SK-N-SH (cell line): ENCODE measurements around the gene GPR179. TPM values are rescaled to one million over a fixed set of nuclear protein-coding genes. Genes with fewer than 3 reads are reported as not detected.
A peak's percentile ranks its signal among the peaks of the same experiment; 100 is the strongest.

ENCODE experiments used
- CTCF ChIA-PET: fragments of 300-600, 350-600 bp; formaldehyde crosslinking; extraction: SDS; loops from one replicate; lab custom pipeline; 2021; lab: Yijun Ruan, JAX
- POLR2A ChIA-PET: fragments of 350-600 bp; sonication (Branson Sonifier 250); formaldehyde crosslinking; extraction: SDS; loops from one replicate; lab custom pipeline; 2020; ENCODE audit warnings: antibody characterized with exemption, inconsistent platforms; lab: Yijun Ruan, JAX
- DNase-seq: peaks from one replicate; pipeline ENCODE4 v3.0.0; 2012
- H2AFZ ChIP-seq: fragments of 200-600 bp; sonication (generic); 2 replicates; pipeline ENCODE4 v1.8.1; 2016; ENCODE audit warnings: antibody characterized with exemption, mild to moderate bottlenecking, low read depth
- H3F3A ChIP-seq: fragments of 200-600 bp; sonication (generic); replicated peaks from 2 replicates; pipeline ENCODE3; 2016; ENCODE audit warnings: antibody characterized with exemption, mild to moderate bottlenecking; ENCODE audit not compliant: insufficient read depth
- H3K27ac ChIP-seq, 2 experiments: fragments of 200-500 bp in 1 of 2; fragments of 200-600 bp in 1 of 2; sonication (Bioruptor generic) in 1 of 2; sonication (generic), shearing (Covaris generic) in 1 of 2; 2 replicates each; pipeline versions ENCODE4 v1.5.1 to v1.6.1; 2014 to 2016; ENCODE audit warnings: low read depth in 2 of 2, inconsistent platforms in 1 of 2, low read length in 1 of 2, mild to moderate bottlenecking in 1 of 2, mixed read lengths in 1 of 2
- H3K27me3 ChIP-seq: fragments of 200-600 bp; sonication (generic), shearing (Covaris generic); 2 replicates; pipeline ENCODE4 v1.6.1; 2016; ENCODE audit warnings: mixed run types; ENCODE audit not compliant: insufficient read depth
- H3K36me3 ChIP-seq, 2 experiments: fragments of 200-500 bp in 1 of 2; fragments of 200-600 bp in 1 of 2; sonication (Bioruptor generic) in 1 of 2; sonication (generic) in 1 of 2; replicated peaks in 1 of 2; 2 replicates each; pipeline versions ENCODE3 to v1.5.1; 2014 to 2016; ENCODE audit warnings: low read length in 1 of 2, mild to moderate bottlenecking in 1 of 2; ENCODE audit not compliant: insufficient read depth in 2 of 2, control insufficient read depth in 1 of 2
- H3K4me1 ChIP-seq, 2 experiments: fragments of 200-500 bp in 1 of 2; fragments of 200-600 bp in 1 of 2; sonication (Bioruptor generic) in 1 of 2; sonication (generic), shearing (Covaris generic) in 1 of 2; 2 replicates each; pipeline versions ENCODE4 v1.5.1 to v1.6.1; 2014 to 2016; ENCODE audit warnings: low read depth in 1 of 2, low read length in 1 of 2, mixed run types in 1 of 2; ENCODE audit not compliant: insufficient read depth in 2 of 2, control insufficient read depth in 1 of 2
- H3K4me2 ChIP-seq: fragments of 200-600 bp; sonication (generic), shearing (Covaris generic); 2 replicates; pipeline ENCODE4 v1.6.1; 2017; ENCODE audit warnings: mixed run types
- H3K4me3 ChIP-seq, 2 experiments: fragments of 200-500 bp in 1 of 2; fragments of 200-600 bp in 1 of 2; sonication (Bioruptor generic) in 1 of 2; sonication (generic), shearing (Covaris generic) in 1 of 2; 2 replicates each; pipeline versions ENCODE4 v1.5.1 to v1.8.1; 2014 to 2016; ENCODE audit warnings: low read depth in 2 of 2, inconsistent platforms in 1 of 2, low read length in 1 of 2, mild to moderate bottlenecking in 1 of 2, mixed read lengths in 1 of 2, moderate library complexity in 1 of 2
- H3K79me2 ChIP-seq: fragments of 200-600 bp; sonication (generic); 2 replicates; pipeline ENCODE4 v1.8.1; 2017; ENCODE audit warnings: mild to moderate bottlenecking; ENCODE audit not compliant: insufficient read depth
- H3K9ac ChIP-seq: fragments of 200-600 bp; sonication (generic); 2 replicates; pipeline ENCODE4 v1.6.1; 2017; ENCODE audit warnings: mixed run types
- H3K9me2 ChIP-seq: fragments of 200-600 bp; sonication (generic); 2 replicates; pipeline ENCODE4 v1.6.1; 2017; ENCODE audit warnings: mixed run types
- H3K9me3 ChIP-seq: fragments of 200-600 bp; sonication (generic); 2 replicates; pipeline ENCODE4 v1.6.1; 2017; ENCODE audit warnings: mixed run types, mild to moderate bottlenecking, moderate library complexity
- H4K20me1 ChIP-seq: fragments of 200-600 bp; sonication (generic); 2 replicates; pipeline ENCODE4 v1.6.1; 2017; ENCODE audit warnings: mild to moderate bottlenecking, mixed run types; ENCODE audit not compliant: insufficient read depth
- CTCF ChIP-seq: fragments of 200-600 bp; sonication (generic); IDR thresholded peaks from 2 replicates; pipeline ENCODE4 v1.6.1; 2017; ENCODE audit warnings: antibody characterized with exemption, mild to moderate bottlenecking, moderate library complexity
- ELF1 ChIP-seq: IDR thresholded peaks from 2 replicates; pipeline ENCODE4 v1.4.0; 2012
- EP300 ChIP-seq, 2 experiments: IDR thresholded peaks; 2 replicates each; pipeline versions ENCODE4 v1.4.0 to v1.6.1; 2012; ENCODE audit warnings: borderline replicate concordance in 1 of 2, low read depth in 1 of 2, low read length in 1 of 2
- EZH2phosphoT487 ChIP-seq: fragments of 200-600 bp; sonication (generic); IDR thresholded peaks from 2 replicates; pipeline ENCODE4 v1.6.1; 2017; ENCODE audit warnings: low read depth, mixed run types, mild to moderate bottlenecking, antibody characterized with exemption, moderate library complexity, borderline replicate concordance
- FOSL2 ChIP-seq: IDR thresholded peaks from 2 replicates; pipeline ENCODE4 v1.4.0; 2012; ENCODE audit warnings: low read depth, mild to moderate bottlenecking, moderate library complexity, borderline replicate concordance
- FOXJ3 ChIP-seq: sonication (generic); formaldehyde crosslinking; IDR thresholded peaks from 2 replicates; pipeline ENCODE4 v1.5.1; 2020; ENCODE audit warnings: mild to moderate bottlenecking, missing genetic modification reagents
- FOXM1 ChIP-seq: IDR thresholded peaks from 2 replicates; pipeline ENCODE4 v1.4.0; 2012; ENCODE audit warnings: low read depth, mild to moderate bottlenecking
- MEF2A ChIP-seq: IDR thresholded peaks from 2 replicates; pipeline ENCODE4 v1.4.0; 2012; ENCODE audit warnings: low read depth, borderline replicate concordance
- NFIC ChIP-seq: IDR thresholded peaks from 2 replicates; pipeline ENCODE4 v1.4.0; 2012; ENCODE audit warnings: borderline replicate concordance
- NRF1 ChIP-seq: IDR thresholded peaks from 2 replicates; pipeline ENCODE4 v1.6.1; 2012; ENCODE audit warnings: low read depth, mild to moderate bottlenecking, low read length
- POLR2AphosphoS5 ChIP-seq: IDR thresholded peaks from 2 replicates; pipeline ENCODE4 v1.6.1; 2012; ENCODE audit warnings: low read depth, low read length
- RAD21 ChIP-seq: IDR thresholded peaks from 2 replicates; pipeline ENCODE4 v1.6.1; 2012; ENCODE audit warnings: mild to moderate bottlenecking, low read length
- SIN3A ChIP-seq: IDR thresholded peaks from 2 replicates; pipeline ENCODE4 v1.6.1; 2012; ENCODE audit warnings: low read depth, mild to moderate bottlenecking, low read length, moderate library complexity, borderline replicate concordance
- TCF12 ChIP-seq: IDR thresholded peaks from 2 replicates; pipeline ENCODE4 v1.4.0; 2012
- TEAD4 ChIP-seq: IDR thresholded peaks from 2 replicates; pipeline ENCODE4 v1.4.0; 2012; ENCODE audit warnings: mild to moderate bottlenecking, borderline replicate concordance; ENCODE audit not compliant: insufficient read depth
- USF2 ChIP-seq: fragments of 150-350 bp; IDR thresholded peaks from 2 replicates; pipeline ENCODE4 v1.6.1; 2017; ENCODE audit warnings: antibody characterized with exemption, low read length, low read depth, borderline replicate concordance
- WGBS: methylation state at CpG from one replicate; pipeline ENCODE4 v1.1.6; 2017; ENCODE audit warnings: low lambda C conversion rate; 5-methylcytosine and 5-hydroxymethylcytosine counted together
- polyA plus RNA-seq, 3 experiments: library from polyadenylated mRNA; depleted of rRNA; stranded (reverse); fragments of >200 nt; gene quantifications; 2 replicates each; pipeline ENCODE4 v1.2.3, GENCODE V29; 2012

GPR179 gene
- polyA plus RNA-seq, 1 of the 3 experiments (the other 2 are of a cell fraction) = 0.02 TPM

GRCh38 chr17:38322156-38322779 is 21.5 kb downstream of the GPR179 start (continued):
- peak; percentile 60 for TF ChIP-seq CTCF
- no peak for TF ChIP-seq TCF12
- peak; percentile 22; the same call in 1 of the 2 replicates for TF ChIP-seq RAD21
- no peak for TF ChIP-seq USF2
- no peak for TF ChIP-seq ELF1

DNA sequence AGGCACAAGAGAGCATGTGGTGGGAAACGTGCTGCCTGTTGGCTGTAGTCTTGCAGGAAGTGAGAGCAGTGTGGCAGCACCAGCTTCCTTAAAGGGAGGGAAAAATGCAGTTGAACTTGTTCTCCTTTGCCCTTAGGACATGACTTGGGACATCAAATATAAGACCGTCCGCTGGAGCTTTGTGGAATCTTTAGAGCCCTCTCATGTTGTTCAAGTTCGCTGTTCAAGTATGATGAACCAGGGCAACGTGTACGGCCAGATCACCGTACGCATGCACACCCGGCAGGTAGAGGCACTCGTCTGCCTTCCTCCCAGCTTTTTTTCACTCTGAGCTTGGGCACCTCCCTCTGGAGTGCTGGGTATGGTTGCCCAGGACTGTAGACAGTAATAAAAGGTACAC is 23.3 kb downstream of the GPR179 start:
- Histone ChIP-seq H3K79me2 (no peaks in the 10 kb centered on the region), H3K27ac (no peak overlapping the region), H3K9ac (no peak overlapping the region), H3F3A (no peaks in the 10 kb centered on the region), H3K4me2 (no peak overlapping the region), H3K4me3 (no peak overlapping the region), H3K4me1 (peaks cover 0 to 20% of the 10 kb centered on the region in 2 experiments; a peak in 2 of 4 replicates), H3K9me2 (no peaks in the 10 kb centered on the region), H3K27me3 (no peaks in the 10 kb centered on the region), H2AFZ (no peak overlapping the region), H3K36me3 (peaks cover 9 to 29% of the 10 kb centered on the region in 2 experiments), H3K9me3 (no peaks in the 10 kb centered on the region), H4K20me1 (no peaks in the 10 kb centered on the region)
- TF ChIP-seq SIN3A (no peak), USF2 (no peak), POLR2AphosphoS5 (no peak)
- 89% methylated on average over 9 of the region's 10 CpGs for WGBS
- POLR2A ChIA-PET = no interaction called here
- CTCF ChIA-PET = interaction anchor here (0.7 to 23.5 kb wide), 2 partner anchors 27 to 83 kb away, joined by 3 to 303 read pairs; partner anchors contain the start of genes GPR179 and SOCS7
- DNase-seq = no peak

DNA sequence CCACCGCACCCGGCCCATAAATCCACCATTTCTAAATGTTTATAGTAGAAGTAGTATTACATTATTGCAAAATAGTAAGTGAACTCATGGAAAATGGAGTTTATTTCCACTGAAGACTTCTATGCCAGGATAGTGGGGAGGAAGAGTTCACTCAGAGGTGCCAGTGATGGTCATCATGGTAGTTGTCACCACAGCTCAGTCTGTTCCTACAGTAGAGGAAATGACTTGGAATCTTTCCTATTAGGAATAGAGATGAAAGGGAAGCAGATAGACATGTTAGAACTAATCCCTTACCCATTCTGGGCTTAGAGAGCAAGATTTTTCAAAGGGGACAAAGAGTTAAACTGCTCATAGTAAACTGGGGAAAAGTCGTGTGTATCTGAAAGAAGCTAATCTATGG is 26.7 kb downstream of the GPR179 start:
- 93% methylated on average over 3 of the region's 3 CpGs for WGBS
- H3K4me1 ChIP-seq = no peaks in the 10 kb centered on the region
- no peak overlapping the region for H2AFZ ChIP-seq
- POLR2A ChIA-PET = no interaction called here
- TF ChIP-seq NRF1 (no peak), ELF1 (no peak), MEF2A (no peak), FOXJ3 (CRISPR knock-in tag) (no peak), EZH2phosphoT487 (no peak), NFIC (no peak), FOSL2 (no peak), EP300 (IDR thresholded peaks at IDR 0.05; ENCODE audit: borderline replicate concordance in 1 of 2, low read depth in 1 of 2, low read length in 1 of 2) (no peak), FOXM1 (no peak), TEAD4 (no peak)
- TF ChIP-seq, all 33 proteins: peak for 0
- Histone ChIP-seq H3K27me3 (no peaks in the 10 kb centered on the region), H3F3A (no peaks in the 10 kb centered on the region), H3K4me2 (no peak overlapping the region), H3K27ac (no peak overlapping the region), H3K9me2 (no peaks in the 10 kb centered on the region), H3K9me3 (no peaks in the 10 kb centered on the region), H3K9ac (no peak overlapping the region), H3K4me3 (no peak overlapping the region), H3K36me3 (peaks cover 7 to 15% of the 10 kb centered on the region in 2 experiments), H4K20me1 (no peaks in the 10 kb centered on the region), H3K79me2 (no peaks in the 10 kb centered on the region)
- CTCF ChIA-PET = no interaction called here
- no peak for DNase-seq
